ENCODE measurements around the gene SETX.

The SETX gene

DNA sequence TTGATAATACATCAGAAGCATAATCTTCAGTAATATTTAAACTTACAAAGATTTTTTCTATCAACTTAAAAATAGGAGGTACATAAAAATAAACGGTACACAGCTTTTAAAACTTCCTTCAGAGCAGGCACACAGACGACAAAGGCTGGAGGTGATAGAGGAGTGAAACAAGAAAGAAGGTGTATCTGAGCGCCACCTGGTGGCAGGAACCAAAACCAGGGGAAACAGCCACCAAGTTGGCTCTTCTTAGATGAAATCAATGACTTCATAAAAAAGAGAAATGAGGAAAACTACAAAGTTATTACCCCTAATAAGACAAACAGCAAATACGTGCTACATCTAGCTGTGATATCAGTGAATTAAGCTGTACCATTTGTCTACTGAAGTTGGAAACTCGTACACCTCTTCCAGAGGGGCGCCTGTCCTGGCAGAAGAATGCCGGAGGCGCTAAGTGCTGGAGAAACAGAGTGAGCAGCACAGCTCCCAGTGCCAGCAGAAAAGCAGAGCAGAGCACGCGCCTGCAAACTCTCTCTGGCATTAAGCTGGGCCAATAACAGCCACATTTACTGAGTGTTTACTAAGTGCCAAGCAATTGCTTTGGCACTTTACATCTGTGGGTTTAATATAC, 85.9 kb downstream of the SETX start:
- TF ChIP-seq, protein P1, sequence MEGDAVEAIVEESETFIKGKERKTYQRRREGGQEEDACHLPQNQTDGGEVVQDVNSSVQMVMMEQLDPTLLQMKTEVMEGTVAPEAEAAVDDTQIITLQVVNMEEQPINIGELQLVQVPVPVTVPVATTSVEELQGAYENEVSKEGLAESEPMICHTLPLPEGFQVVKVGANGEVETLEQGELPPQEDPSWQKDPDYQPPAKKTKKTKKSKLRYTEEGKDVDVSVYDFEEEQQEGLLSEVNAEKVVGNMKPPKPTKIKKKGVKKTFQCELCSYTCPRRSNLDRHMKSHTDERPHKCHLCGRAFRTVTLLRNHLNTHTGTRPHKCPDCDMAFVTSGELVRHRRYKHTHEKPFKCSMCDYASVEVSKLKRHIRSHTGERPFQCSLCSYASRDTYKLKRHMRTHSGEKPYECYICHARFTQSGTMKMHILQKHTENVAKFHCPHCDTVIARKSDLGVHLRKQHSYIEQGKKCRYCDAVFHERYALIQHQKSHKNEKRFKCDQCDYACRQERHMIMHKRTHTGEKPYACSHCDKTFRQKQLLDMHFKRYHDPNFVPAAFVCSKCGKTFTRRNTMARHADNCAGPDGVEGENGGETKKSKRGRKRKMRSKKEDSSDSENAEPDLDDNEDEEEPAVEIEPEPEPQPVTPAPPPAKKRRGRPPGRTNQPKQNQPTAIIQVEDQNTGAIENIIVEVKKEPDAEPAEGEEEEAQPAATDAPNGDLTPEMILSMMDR (IDR thresholded peaks at IDR 0.05; ENCODE audit: low read length, missing control alignments) = peak; percentile 95
- no peak overlapping the region for H3K4me3 ChIP-seq (replicated peaks; ENCODE audit: low read depth, low read length)
- peak; percentile 79 for DNase-seq (ENCODE audit: low read depth)

DNA sequence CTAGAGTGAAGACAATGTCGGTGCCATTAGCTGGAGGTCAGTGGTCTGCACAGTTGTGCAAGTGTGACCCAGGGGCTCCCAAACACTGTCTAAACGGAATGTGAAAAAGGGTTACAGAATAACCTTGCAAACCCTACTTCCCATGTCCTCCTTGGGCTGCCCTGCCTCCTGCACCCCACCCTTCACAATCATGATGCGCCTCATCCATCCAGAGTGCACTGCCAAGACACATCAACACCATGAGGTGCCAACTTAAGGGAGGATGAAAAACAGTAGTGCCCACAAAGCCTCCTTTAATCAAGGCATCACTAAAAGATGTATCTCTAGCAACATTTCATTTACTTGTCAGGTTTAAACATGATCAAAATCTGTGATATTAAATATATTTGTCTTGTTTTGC, 87.1 kb downstream of the SETX start:
- no peak overlapping the region for H3K4me3 ChIP-seq (replicated peaks; ENCODE audit: low read depth, low read length)
- TF ChIP-seq, protein P1 (IDR thresholded peaks at IDR 0.05; ENCODE audit: low read length, missing control alignments) = no peak
- no peak for DNase-seq (ENCODE audit: low read depth)

DNA sequence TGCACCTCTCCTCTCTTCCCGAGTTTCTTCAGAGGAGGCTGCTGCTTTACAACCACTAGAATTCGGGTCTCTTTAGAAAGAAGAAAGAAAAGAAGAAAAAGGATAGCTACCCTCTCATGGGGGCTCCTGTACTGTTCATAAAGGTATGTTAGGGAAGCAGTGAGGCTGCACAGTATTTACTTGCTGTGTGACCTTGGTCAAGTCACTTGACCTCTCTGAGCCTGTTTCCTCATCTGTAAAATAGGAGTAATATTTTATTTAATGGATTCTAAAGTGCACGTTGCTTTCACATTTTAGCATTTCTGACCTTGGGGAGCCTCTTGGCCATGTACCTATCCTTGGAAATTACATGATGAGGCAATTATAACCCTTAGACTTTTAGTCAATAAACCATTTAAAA, 88.8 kb downstream of the SETX start:
- TF ChIP-seq, protein P1 (IDR thresholded peaks at IDR 0.05; ENCODE audit: low read length, missing control alignments) = no peak
- DNase-seq (ENCODE audit: low read depth) = no peak
- H3K4me3 ChIP-seq (replicated peaks; ENCODE audit: low read depth, low read length) = no peak overlapping the region

DNA sequence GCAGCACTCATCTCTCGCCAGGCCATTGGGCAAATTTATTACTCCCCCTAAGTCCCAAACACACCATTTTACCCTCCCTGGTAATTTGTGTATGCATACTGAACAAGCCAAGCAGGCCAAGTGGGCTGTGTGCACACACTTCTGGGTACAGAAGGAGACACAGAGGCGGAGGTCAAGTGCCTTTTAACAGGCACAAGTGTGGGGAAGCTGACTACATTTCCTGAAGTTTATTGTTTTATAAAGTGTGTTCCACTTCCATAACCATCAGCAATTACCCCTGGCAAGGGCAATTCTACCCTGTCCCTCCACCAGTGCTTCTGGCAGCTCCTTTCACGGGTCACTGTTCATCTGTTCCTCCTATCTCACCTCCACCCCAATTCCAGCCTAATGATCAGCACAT, 93.9 kb downstream of the SETX start:
- DNase-seq (ENCODE audit: low read depth) = no peak
- TF ChIP-seq, protein P1 (IDR thresholded peaks at IDR 0.05; ENCODE audit: low read length, missing control alignments) = no peak

DNA sequence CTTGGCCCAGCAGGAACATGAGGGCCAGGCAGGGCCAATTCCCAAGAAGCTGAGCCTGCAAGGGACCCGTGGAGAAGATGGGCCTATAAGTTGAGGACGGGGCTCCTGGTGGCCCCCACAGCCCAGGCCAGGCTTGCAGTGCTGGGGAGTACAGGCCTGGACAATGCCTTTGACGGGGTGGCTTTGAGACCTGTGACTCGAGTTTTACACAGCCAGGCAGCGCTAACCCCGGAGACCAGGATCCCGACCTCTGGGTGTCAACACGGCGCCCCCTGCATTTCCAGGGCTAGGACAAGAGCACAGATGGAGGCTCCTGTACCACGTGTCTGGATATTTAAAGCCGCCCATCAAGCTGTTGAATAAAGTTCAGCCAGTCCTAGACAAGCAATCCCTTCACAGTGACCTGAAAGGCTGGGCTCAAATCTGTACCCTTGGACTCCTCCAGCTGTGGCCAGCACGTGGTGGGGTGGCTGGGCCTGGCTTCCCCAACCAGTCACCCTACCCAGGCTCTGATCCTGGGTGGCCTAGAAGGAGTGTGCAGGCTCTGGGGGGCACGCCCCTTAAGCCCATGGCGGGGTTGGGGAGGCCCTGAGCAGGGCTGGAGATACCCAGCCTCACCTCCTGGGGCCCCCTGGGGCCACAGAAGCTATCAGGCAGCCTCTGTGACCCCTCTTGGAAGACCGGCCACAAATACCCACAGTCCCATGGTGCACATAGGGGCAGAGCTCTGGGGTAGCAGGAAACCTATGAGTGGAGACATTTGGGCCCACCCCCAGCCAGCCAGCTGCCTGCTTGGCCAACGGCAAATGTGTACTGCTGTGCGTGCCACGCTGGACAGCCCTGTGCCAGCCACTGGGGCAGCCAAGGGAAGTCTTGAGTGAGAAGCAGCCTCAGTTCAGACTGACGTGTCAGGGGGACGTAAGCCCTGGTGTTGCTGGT, 104.2 kb downstream of the SETX start:
- no peak for DNase-seq (ENCODE audit: low read depth)
- TF ChIP-seq, protein P1 (IDR thresholded peaks at IDR 0.05; ENCODE audit: low read length, missing control alignments) = no peak
- H3K4me3 ChIP-seq (replicated peaks; ENCODE audit: low read depth, low read length) = no peak overlapping the region

More for the DNA sequence above, 93.9 kb downstream of the SETX start:
- H3K4me3 ChIP-seq (replicated peaks; ENCODE audit: low read depth, low read length) = no peak overlapping the region

DNA sequence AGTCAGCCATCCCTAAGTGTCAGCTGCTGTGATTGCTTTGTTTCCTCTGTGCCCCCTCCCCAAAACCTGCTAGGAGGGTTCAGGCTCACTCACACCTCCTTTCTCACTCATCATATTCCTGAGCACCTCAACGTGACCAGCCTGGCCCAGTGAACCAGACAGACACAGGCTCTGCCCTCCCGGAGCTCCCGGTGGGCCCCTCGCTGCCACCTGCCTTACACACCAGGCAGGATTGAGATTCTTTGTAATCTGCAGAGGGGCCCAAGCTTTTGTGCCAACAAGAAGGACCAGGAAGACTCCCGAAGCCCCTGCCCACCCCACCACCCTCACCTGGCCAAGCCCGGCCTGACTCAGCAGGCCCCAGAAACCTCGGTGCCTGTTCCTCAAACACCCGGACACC, 105.1 kb downstream of the SETX start:
- no peak for DNase-seq (ENCODE audit: low read depth)
- TF ChIP-seq, protein P1 (IDR thresholded peaks at IDR 0.05; ENCODE audit: low read length, missing control alignments) = no peak
- no peak overlapping the region for H3K4me3 ChIP-seq (replicated peaks; ENCODE audit: low read depth, low read length)
